Smooth muscle cell of the brain vasculature (primary cell): ENCODE results near the gene FBN1.

ENCODE experiments used
- DNase-seq: peaks from one replicate; pipeline ENCODE4 v3.0.0-alpha.2; 2012; ENCODE audit warnings: low read depth, low spot score

FBN1 gene

GRCh38 chr15:48554112-48554511 lies 91.4 kb downstream of the FBN1 start:
- DNase-seq: no peak

- DNase-seq: no peak
Measured at GRCh38 chr15:48553559-48553958, 92.0 kb downstream of the FBN1 start.

- no peak for DNase-seq
Measured at GRCh38 chr15:48550822-48551525, 94.5 kb downstream of the FBN1 start.

- DNase-seq: no peak
Measured at GRCh38 chr15:48548455-48548854, 97.1 kb downstream of the FBN1 start.

- no peak for DNase-seq
Measured at GRCh38 chr15:48547286-48547685, 98.2 kb downstream of the FBN1 start.

- no peak for DNase-seq
Measured at GRCh38 chr15:48546296-48546695, 99.2 kb downstream of the FBN1 start.

- no peak for DNase-seq
Measured at GRCh38 chr15:48544778-48545177, 100.7 kb downstream of the FBN1 start.

GRCh38 chr15:48541341-48542278 lies 103.9 kb downstream of the FBN1 start:
- DNase-seq: no peak

- DNase-seq: no peak
Measured at GRCh38 chr15:48540756-48541155, 104.8 kb downstream of the FBN1 start.

- no peak for DNase-seq
Measured at GRCh38 chr15:48538941-48539340, 106.6 kb downstream of the FBN1 start.

GRCh38 chr15:48537271-48538113 lies 108.0 kb downstream of the FBN1 start:
- DNase-seq: no peak

- DNase-seq: no peak
Measured at GRCh38 chr15:48536681-48537091, 108.8 kb downstream of the FBN1 start.

- DNase-seq: no peak
Measured at GRCh38 chr15:48533982-48534381, 111.5 kb downstream of the FBN1 start.

- DNase-seq: no peak
Measured at GRCh38 chr15:48532946-48533345, 112.6 kb downstream of the FBN1 start.

GRCh38 chr15:48530528-48530927 lies 115.0 kb downstream of the FBN1 start:
- no peak for DNase-seq

- DNase-seq: no peak
Measured at GRCh38 chr15:48528921-48529320, 116.6 kb downstream of the FBN1 start.

GRCh38 chr15:48527517-48527916 lies 118.0 kb downstream of the FBN1 start:
- no peak for DNase-seq

- DNase-seq: no peak
Measured at GRCh38 chr15:48522911-48523310, 122.6 kb downstream of the FBN1 start.

- DNase-seq: no peak
Measured at GRCh38 chr15:48522123-48522522, 123.4 kb downstream of the FBN1 start.

- DNase-seq: no peak
Measured at GRCh38 chr15:48520376-48521155, 124.9 kb downstream of the FBN1 start.

GRCh38 chr15:48516121-48516520 lies 129.4 kb downstream of the FBN1 start:
- DNase-seq: no peak
